ENCODE results near the gene BBS12.

BBS12 gene

GRCh38 chr4:122793811-122794210 lies 61.3 kb downstream of the BBS12 start:
- no peak overlapping the region for H3K4me3 ChIP-seq (ENCODE audit: insufficient read length, low read depth)
- no peak for TF ChIP-seq YY1 (IDR thresholded peaks at IDR 0.05; ENCODE audit: insufficient read depth, insufficient read length)
- no peak for TF ChIP-seq SUZ12 (IDR thresholded peaks at IDR 0.05; ENCODE audit: extremely low read depth, insufficient read depth, insufficient read length)
- no peak for TF ChIP-seq ZNF274 (IDR thresholded peaks at IDR 0.05; ENCODE audit: low read depth, low read length)
- no peaks in the 10 kb centered on the region; the same call in 1 of the 2 replicates for H3K9me3 ChIP-seq (ENCODE audit: insufficient read depth, low read length)
- H3K9ac ChIP-seq (ENCODE audit: insufficient read length, low read depth) = no peak overlapping the region
- no peak for DNase-seq (ENCODE audit: low read depth, low spot score)
- H3K27me3 ChIP-seq (ENCODE audit: insufficient read depth, insufficient read length) = no peaks in the 10 kb centered on the region
- no peaks in the 10 kb centered on the region for H3K36me3 ChIP-seq (ENCODE audit: insufficient read depth, insufficient read length, low read length)
- no peaks in the 10 kb centered on the region for H3K4me1 ChIP-seq (ENCODE audit: insufficient read depth, insufficient read length)

Data from NT2/D1 (cell line).